ENCODE measurements around the gene RREB1.

Gene RREB1

DNA sequence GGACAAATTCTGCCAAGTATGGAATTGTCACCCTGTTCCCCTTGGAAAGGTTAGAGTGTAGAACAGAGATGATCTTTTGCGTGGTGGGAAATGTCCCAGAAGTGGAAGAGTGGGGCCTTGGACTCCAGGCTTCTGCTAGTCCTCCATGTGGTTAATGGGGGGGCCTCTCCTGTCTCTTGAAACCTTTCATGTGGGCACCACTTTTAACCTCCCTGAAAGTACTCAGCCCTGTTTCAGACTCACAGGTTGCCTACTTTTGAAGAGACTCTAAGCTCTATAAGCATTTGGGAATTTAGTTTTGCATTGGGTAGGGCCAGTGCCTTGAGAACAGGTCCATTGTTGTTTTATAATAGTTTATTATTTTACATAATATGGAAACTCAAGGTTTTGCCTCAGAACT, 17.5 kb downstream of the RREB1 start:
- DNase-seq (ENCODE audit: low read depth, low spot score) = no peak
- POLR2A ChIA-PET = no interaction called here
- CTCF ChIA-PET = interaction anchor here (1.0 kb wide), 2 partner anchors 15 to 38 kb away, joined by 3 read pairs; no protein-coding TSS in a partner anchor
- no peak overlapping the region for H3K4me3 ChIP-seq (ENCODE audit: low read depth, low read length)
- TF ChIP-seq, protein P1, sequence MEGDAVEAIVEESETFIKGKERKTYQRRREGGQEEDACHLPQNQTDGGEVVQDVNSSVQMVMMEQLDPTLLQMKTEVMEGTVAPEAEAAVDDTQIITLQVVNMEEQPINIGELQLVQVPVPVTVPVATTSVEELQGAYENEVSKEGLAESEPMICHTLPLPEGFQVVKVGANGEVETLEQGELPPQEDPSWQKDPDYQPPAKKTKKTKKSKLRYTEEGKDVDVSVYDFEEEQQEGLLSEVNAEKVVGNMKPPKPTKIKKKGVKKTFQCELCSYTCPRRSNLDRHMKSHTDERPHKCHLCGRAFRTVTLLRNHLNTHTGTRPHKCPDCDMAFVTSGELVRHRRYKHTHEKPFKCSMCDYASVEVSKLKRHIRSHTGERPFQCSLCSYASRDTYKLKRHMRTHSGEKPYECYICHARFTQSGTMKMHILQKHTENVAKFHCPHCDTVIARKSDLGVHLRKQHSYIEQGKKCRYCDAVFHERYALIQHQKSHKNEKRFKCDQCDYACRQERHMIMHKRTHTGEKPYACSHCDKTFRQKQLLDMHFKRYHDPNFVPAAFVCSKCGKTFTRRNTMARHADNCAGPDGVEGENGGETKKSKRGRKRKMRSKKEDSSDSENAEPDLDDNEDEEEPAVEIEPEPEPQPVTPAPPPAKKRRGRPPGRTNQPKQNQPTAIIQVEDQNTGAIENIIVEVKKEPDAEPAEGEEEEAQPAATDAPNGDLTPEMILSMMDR (IDR thresholded peaks at IDR 0.05; ENCODE audit: insufficient read depth, low read length, missing control alignments) = no peak

DNA sequence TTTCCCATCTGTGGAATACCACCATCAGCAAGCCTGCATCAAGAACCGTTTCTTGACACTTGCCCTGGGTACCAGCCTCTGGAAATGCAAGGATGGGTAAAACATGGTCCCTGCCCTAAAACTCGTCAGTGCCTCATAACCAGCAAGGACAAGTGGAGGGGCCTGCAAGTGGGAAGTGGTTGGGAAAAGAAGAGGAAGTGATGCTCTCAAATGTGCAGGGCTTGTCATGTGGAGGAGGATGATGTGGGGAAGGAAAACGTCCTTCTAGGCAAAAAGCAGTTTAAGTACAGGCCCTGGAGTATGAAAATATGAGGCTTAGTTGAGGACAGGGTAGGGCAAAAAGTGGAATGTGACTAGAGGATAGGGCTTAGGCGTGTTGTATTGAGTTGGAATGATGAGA, 19.0 kb downstream of the RREB1 start:
- DNase-seq (ENCODE audit: low read depth, low spot score) = no peak
- POLR2A ChIA-PET = no interaction called here
- CTCF ChIA-PET = no interaction called here
- H3K4me3 ChIP-seq (ENCODE audit: low read depth, low read length) = no peak overlapping the region
- TF ChIP-seq, protein P1 (IDR thresholded peaks at IDR 0.05; ENCODE audit: insufficient read depth, low read length, missing control alignments) = no peak

DNA sequence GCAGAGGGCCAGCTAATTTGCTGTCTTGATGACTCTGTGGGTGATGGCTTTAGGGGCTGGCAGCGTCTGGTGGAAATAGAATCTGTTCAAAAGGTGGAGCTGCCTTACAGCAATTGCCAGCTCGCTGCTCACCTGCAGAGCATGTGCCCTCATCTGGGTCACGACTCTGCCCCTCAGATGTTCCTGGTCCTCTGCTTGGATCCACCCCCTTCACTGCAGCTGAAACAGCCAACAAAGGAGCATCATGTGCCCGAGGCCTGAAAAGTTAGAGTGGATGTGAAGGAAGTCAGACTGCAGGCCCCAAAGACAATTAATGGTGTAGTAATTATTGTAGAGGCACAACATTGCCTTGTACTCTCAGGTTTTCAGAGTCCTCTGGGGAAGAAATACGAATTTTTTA, 19.9 kb downstream of the RREB1 start:
- CTCF ChIA-PET = interaction anchor here (0.9 kb wide), 2 partner anchors 403 to 452 kb away, joined by 3 to 4 read pairs; no protein-coding TSS in a partner anchor
- TF ChIP-seq, protein P1 (IDR thresholded peaks at IDR 0.05; ENCODE audit: insufficient read depth, low read length, missing control alignments) = no peak
- no peak for DNase-seq (ENCODE audit: low read depth, low spot score)
- POLR2A ChIA-PET = interaction anchor here (0.6 kb wide), 1 partner anchor 45 kb away, joined by 5 read pairs; no protein-coding TSS in a partner anchor
- no peak overlapping the region for H3K4me3 ChIP-seq (ENCODE audit: low read depth, low read length)

DNA sequence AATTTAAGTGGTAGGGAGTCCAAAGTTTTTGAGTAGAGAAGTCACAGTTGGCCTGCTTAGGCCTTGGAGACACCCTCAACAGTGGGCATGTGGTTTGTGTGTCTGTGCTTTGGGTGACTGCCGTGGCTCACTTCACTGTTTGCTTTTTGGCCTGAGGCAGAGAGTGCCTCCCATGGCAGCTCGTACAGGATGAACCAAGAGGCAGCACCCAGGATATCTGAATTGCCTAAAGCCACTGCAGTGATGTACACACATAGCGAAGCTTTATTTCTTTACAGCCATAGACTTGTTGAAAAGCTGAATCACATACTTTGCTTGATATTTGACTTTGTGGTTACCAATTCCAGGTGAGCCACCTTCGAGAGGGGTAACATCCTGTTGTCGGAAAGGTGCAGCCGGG, 21.6 kb downstream of the RREB1 start:
- H3K4me3 ChIP-seq (ENCODE audit: low read depth, low read length) = no peak overlapping the region
- DNase-seq (ENCODE audit: low read depth, low spot score) = no peak
- ChIA-PET POLR2A (no interaction called here), CTCF (interaction anchor here (1.2 to 1.6 kb wide), 4 partner anchors 14 to 405 kb away, joined by 3 to 5 read pairs (median 4); no protein-coding TSS in a partner anchor)
- TF ChIP-seq, protein P1 (IDR thresholded peaks at IDR 0.05; ENCODE audit: insufficient read depth, low read length, missing control alignments) = no peak

DNA sequence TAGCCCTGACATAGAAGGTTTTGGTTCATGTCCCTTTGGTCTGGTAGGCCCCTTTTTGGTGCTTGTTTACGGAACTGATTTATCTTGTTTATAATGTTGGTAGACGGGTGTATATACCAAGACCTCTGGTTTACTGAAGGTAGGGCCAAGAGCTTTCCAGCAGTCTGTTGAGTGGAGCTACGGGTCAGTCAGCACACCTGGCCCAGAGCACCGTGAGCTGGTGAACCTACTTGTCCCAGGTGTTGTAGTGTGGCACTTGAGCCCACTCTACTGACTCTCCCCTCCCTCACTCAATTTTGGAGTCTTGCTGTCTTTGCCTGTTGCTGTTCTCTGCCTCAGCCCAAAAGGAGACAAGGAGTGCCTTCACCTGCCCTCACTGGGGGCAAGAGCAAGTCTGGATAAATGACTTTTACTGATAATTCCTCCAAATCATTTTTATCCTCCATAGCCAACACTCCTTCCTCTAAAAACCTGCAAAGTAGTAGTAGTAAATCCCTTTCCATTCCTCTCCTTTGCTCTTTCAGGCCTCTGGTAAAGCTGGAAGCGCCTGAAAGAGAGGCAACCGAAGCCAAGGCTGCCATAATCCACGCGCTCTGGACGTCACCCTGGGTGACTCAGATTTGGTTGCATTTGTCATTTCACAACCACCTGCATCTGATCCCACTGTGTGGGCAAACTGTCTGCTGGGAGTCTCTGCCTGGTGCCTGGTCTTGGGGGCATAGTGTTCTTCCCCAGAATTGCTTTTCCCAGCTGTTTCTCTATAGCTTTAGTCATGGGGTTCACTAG, 22.2 kb downstream of the RREB1 start:
- DNase-seq (ENCODE audit: low read depth, low spot score) = no peak
- TF ChIP-seq, protein P1 (IDR thresholded peaks at IDR 0.05; ENCODE audit: insufficient read depth, low read length, missing control alignments) = no peak
- CTCF ChIA-PET = interaction anchor here (1.4 to 1.6 kb wide), 2 partner anchors 20 to 113 kb away, joined by 4 to 5 read pairs; no protein-coding TSS in a partner anchor
- no peak overlapping the region for H3K4me3 ChIP-seq (ENCODE audit: low read depth, low read length)
- POLR2A ChIA-PET = no interaction called here

DNA sequence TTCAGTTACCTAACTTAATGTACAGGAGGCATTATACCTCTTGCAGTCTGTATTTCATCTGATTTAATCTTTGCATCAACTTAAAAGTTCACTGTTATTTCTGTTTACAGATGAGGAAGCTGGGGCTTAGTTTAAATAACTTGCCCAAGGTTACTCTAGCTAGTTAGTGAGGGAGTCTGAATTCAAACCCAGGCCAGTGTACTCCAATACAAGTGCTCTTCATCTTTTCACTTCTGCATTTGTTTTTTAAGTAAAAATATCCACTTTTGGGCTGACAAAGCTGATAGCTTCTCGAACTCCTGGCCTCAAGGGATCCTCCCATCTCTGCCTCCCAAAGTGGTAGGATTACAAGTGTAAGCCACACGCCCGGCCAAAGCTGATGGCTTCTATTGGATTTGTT, 23.6 kb downstream of the RREB1 start:
- no peak for DNase-seq (ENCODE audit: low read depth, low spot score)
- no peak overlapping the region for H3K4me3 ChIP-seq (ENCODE audit: low read depth, low read length)
- ChIA-PET POLR2A (no interaction called here), CTCF (interaction anchor here (0.6 kb wide), 1 partner anchor 10 kb away, joined by 4 read pairs; no protein-coding TSS in a partner anchor)
- TF ChIP-seq, protein P1 (IDR thresholded peaks at IDR 0.05; ENCODE audit: insufficient read depth, low read length, missing control alignments) = no peak

All from AG04449 (cell line).